BLaER1 (cell line): Measurements from ENCODE around the gene RGS12.

Experiments
- H3K27ac ChIP-seq: shearing (Covaris generic); formaldehyde crosslinking; 2 replicates; pipeline ENCODE4 v1.8.1; 2022
- H3K27me3 ChIP-seq: shearing (Covaris generic); formaldehyde crosslinking; 2 replicates; pipeline ENCODE4 v1.8.1; 2022
- H3K36me3 ChIP-seq: shearing (Covaris generic); formaldehyde crosslinking; 2 replicates; pipeline ENCODE4 v1.8.1; 2022
- H3K4me1 ChIP-seq: shearing (Covaris generic); formaldehyde crosslinking; 2 replicates; pipeline ENCODE4 v1.8.1; 2022
- H3K4me2 ChIP-seq: shearing (Covaris generic); formaldehyde crosslinking; 2 replicates; pipeline ENCODE4 v1.8.1; 2022
- H3K4me3 ChIP-seq: shearing (Covaris generic); formaldehyde crosslinking; 2 replicates; pipeline ENCODE4 v1.8.1; 2022
- H3K9ac ChIP-seq: shearing (Covaris generic); formaldehyde crosslinking; 2 replicates; pipeline ENCODE4 v1.8.1; 2022
- H3K9me3 ChIP-seq: shearing (Covaris generic); formaldehyde crosslinking; 2 replicates; pipeline ENCODE4 v1.8.1; 2022
- H4K20me1 ChIP-seq: shearing (Covaris generic); formaldehyde crosslinking; 2 replicates; pipeline ENCODE4 v1.8.1; 2022
- Cebpa-rat ChIP-seq: shearing (Covaris generic); IDR thresholded peaks from 2 replicates; pipeline ENCODE4 v1.8.1; 2022

Gene RGS12

GRCh38 chr4:3287972-3288570 lies 4.8 kb upstream of the RGS12 start:
- H3K27me3 ChIP-seq, result no peaks in the 10 kb centered on the region
- H3K4me3 ChIP-seq, result peak overlapping the region; percentile 64
- peaks cover 84% of the 10 kb centered on the region for H3K4me1 ChIP-seq
- 0 out of 2 replicates have a peak, but pooled peaks cover under 1% of the 10 kb centered on the region for H3K9me3 ChIP-seq
- no peak for TF ChIP-seq Cebpa-rat
- H4K20me1 ChIP-seq, result 0 out of 2 replicates have a peak, but pooled peaks cover 13% of the 10 kb centered on the region
- H3K27ac ChIP-seq, result peak overlapping the region; percentile 89
- peak overlapping the region; percentile 78 for H3K9ac ChIP-seq
- H3K4me2 ChIP-seq, result peak overlapping the region; percentile 98
- no peaks in the 10 kb centered on the region for H3K36me3 ChIP-seq

DNA sequence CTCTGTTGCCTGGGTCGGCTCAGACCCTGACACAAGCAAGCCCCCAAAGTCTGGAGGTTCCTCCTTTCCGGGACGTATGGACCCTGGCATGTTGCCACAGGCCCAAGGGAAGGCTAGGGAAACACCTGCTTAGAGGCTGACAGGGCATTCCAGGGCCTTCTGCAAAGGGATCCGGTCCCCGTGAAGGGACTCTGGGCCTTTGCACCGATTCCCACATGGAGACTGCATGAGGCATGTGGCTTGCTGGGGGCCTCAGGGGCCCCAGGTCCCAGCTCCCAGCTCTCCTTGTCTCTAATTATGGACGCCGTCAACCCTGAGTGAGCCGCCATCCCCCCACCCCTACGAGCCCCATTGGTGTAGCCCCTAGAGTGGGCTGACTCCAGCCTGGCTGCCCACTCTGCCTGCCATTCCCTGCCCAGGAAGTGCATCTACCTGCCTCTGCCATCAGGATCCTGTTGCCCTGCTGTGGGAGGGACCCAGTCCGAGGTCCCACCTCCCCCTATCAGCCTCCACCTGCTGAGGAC lies 4.2 kb upstream of the RGS12 start:
- Histone ChIP-seq H3K4me3 (peak overlapping the region; percentile 64), H4K20me1 (peaks cover 14% of the 10 kb centered on the region), H3K9me3 (no peaks in the 10 kb centered on the region), H3K9ac (peak overlapping the region; percentile 78), H3K27ac (peak overlapping the region; percentile 89), H3K27me3 (no peaks in the 10 kb centered on the region), H3K4me1 (peaks cover 84% of the 10 kb centered on the region), H3K4me2 (peak overlapping the region; percentile 98), H3K36me3 (no peaks in the 10 kb centered on the region)
- no peak for TF ChIP-seq Cebpa-rat

- Histone ChIP-seq H3K9me3 (no peaks in the 10 kb centered on the region), H3K4me3 (no peak overlapping the region), H3K9ac (no peak overlapping the region), H3K4me2 (peak overlapping the region; percentile 98), H3K27ac (peak overlapping the region; percentile 98), H4K20me1 (peaks cover 31% of the 10 kb centered on the region), H3K4me1 (peaks cover 86% of the 10 kb centered on the region), H3K36me3 (no peaks in the 10 kb centered on the region), H3K27me3 (no peaks in the 10 kb centered on the region)
- no peak for TF ChIP-seq Cebpa-rat
These were observed 2.3 kb upstream of the RGS12 start for GRCh38 chr4:3290476-3290875.

DNA sequence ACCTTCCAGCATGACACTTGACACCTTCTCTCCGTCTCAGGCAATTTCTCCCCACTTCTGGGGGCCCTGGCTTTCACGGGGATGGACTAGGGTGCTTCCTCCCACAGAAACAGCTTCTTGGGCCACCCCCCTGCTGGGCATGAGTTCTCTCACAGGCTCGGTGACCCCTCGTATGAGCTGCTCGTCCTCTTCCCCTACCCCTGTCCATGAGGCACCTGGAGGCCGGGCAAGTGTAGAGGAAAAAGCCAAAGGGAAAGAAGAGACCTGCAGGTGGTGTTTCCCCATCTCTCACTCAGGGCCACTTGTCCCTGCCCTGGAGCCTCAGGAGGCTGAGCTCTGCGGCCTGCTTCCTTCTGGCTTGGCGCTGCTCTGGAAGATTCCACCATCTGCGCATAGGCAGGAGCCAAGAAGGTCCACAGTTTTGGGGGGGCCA lies 1.9 kb upstream of the RGS12 start:
- Histone ChIP-seq H3K27me3 (no peaks in the 10 kb centered on the region), H3K27ac (peak overlapping the region; percentile 98), H3K9ac (no peak overlapping the region), H3K4me1 (peaks cover 86% of the 10 kb centered on the region), H3K36me3 (peaks cover 3% of the 10 kb centered on the region; the same call in 1 of the 2 replicates), H4K20me1 (peaks cover 35% of the 10 kb centered on the region), H3K9me3 (peaks cover 1% of the 10 kb centered on the region; the same call in 1 of the 2 replicates), H3K4me2 (peak overlapping the region; percentile 98), H3K4me3 (no peak overlapping the region)
- no peak for TF ChIP-seq Cebpa-rat

GRCh38 chr4:3291411-3291968 lies 1.3 kb upstream of the RGS12 start:
- peaks cover 7% of the 10 kb centered on the region; the same call in 1 of the 2 replicates for H3K9me3 ChIP-seq
- H3K4me3 ChIP-seq, result peak overlapping the region; percentile 96
- peaks cover 41% of the 10 kb centered on the region for H4K20me1 ChIP-seq
- peaks cover 86% of the 10 kb centered on the region for H3K4me1 ChIP-seq
- peaks cover 9% of the 10 kb centered on the region; the same call in 1 of the 2 replicates for H3K36me3 ChIP-seq
- no peak for TF ChIP-seq Cebpa-rat
- H3K4me2 ChIP-seq, result peak overlapping the region; percentile 98
- no peaks in the 10 kb centered on the region for H3K27me3 ChIP-seq
- H3K9ac ChIP-seq, result peak overlapping the region; percentile 92
- peak overlapping the region; percentile 98 for H3K27ac ChIP-seq

DNA sequence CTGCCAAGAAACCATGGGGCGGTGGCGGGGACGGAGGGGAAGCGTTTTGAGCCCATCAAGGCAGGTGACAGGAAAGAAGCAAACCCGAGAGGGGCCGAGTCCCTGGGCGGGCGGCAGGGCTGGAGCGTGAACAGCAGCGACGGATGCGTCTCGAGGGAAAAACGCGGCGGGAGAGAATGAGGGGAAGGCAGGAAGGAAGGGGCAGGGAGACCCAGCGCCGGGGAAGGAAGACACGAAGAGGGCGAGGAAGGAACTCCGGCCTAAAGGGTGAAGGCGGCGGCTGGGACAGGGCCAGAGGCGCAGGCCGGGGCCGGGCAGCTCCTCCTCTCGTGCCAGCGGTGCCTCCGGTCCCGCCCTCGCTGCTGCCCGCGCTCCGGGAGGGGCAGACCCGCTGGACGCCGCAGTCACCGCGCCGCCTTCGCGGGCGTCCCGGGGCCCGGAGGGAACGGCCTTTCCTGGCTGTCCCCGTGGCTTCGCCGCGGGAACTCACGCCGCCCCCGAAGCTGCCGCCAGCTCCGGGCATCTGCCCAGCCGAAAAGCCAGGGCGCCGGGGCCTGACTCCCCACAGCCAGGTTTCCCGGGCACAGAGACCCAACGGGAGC lies 751 bp upstream of the RGS12 start:
- Histone ChIP-seq H3K36me3 (peaks cover 14% of the 10 kb centered on the region), H3K27me3 (no peaks in the 10 kb centered on the region), H3K9me3 (peaks cover 13% of the 10 kb centered on the region), H3K4me2 (peak overlapping the region; percentile 98), H4K20me1 (peaks cover 47% of the 10 kb centered on the region), H3K4me3 (peak overlapping the region; percentile 96), H3K27ac (peak overlapping the region; percentile 98), H3K9ac (peak overlapping the region; percentile 92), H3K4me1 (peaks cover 86% of the 10 kb centered on the region)
- no peak for TF ChIP-seq Cebpa-rat

- Histone ChIP-seq H3K36me3 (peaks cover 24% of the 10 kb centered on the region), H3K4me3 (peak overlapping the region; percentile 96), H4K20me1 (peaks cover 63% of the 10 kb centered on the region), H3K9ac (peak overlapping the region; percentile 99), H3K4me1 (peaks cover 86% of the 10 kb centered on the region), H3K27me3 (no peaks in the 10 kb centered on the region), H3K9me3 (peaks cover 23% of the 10 kb centered on the region), H3K4me2 (peak overlapping the region; percentile 96), H3K27ac (peak overlapping the region; percentile 99)
- TF ChIP-seq Cebpa-rat, result no peak
These were observed 875 bp downstream of the RGS12 start for GRCh38 chr4:3293401-3294391.

DNA sequence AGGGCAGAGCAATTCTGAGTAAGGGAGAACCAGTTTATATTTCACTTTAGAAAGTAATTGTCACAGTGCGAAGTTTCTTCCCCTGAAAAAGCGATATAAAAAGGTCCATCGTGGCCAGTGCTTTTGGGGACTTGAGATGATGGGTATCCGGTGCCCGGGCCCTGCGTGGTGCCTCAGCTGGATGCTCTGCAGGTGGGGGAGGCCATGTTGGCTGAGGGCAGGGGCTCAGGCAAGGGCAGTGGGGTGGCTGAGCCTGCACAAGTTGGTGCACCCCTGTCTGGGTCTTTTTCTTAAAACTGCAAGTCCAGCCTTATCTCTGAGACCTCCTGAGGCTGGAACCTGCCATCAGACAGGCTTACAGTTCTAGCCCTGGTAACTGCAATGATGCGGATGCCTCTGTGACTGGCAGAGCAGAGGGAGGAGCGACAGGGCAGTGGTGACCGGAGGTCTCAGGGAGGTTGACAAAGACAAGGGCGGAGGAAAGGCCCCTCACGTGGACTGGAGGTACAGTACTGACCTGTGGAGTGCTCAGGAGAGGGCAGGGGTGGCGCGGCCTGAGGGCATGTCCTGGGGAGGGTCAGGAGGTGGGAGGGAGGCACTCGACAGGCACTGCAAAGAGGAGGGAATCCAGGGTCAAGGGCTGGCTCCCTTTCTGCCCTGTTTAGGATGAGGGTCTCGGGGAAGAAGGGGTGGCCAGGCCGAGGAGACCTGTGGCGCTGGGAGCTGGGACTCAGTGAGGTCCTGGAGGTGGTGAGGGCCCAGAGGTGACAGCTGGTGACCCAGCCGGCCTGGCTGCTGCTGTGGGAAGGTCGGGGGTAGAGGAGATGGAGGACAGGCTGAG lies 1.8 kb downstream of the RGS12 start:
- Histone ChIP-seq H3K4me3 (peak overlapping the region; percentile 96), H3K9me3 (peaks cover 23% of the 10 kb centered on the region), H3K27ac (peak overlapping the region; percentile 99), H3K36me3 (peaks cover 24% of the 10 kb centered on the region), H3K27me3 (no peaks in the 10 kb centered on the region), H3K4me2 (peak overlapping the region; percentile 96), H4K20me1 (peaks cover 72% of the 10 kb centered on the region), H3K9ac (peak overlapping the region; percentile 99), H3K4me1 (peaks cover 86% of the 10 kb centered on the region)
- TF ChIP-seq Cebpa-rat, result no peak
